ENCODE results near the gene C1orf21.

The C1orf21 gene

DNA sequence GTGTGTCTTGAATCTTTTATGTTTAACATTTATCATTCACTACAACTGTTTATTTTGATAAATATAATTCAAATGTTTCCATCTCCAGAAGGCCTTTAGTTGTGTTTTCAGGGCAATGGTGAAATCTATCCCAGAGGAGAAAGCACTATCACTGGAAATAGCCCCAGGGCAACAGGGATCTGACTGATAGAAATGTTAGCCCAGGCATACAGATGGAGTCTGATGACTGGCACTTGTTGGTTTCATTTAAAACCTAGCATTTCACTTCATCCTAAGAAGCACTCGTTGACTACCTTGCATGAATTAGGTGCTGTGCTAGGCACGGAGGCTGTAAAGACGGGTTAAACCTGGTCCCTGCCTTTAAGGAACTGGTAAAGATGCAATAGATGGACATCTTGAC lies 103.1 kb downstream of the C1orf21 start:
- DNase-seq: no peak

GRCh38 chr1:184492536-184492935 lies 105.7 kb downstream of the C1orf21 start:
- DNase-seq: no peak

DNA sequence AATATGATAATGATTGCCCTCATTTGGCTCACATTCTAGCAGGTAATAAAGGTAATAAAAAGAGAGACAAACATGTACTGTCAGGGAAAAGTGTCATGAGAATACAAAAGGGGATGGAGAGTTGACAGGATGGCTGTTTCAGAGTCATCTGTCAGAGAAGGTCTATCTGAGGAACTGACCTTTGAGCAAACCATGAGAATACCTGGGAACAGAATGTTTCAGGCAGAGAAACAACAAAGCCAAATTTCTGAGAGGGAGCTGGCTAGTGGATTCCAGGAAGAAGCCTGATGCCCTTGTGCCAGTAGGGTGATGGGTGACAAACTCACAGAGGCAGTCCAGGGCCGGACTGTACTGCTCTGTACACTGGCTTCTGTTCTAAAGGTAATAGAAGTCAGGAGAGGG lies 107.2 kb downstream of the C1orf21 start:
- DNase-seq: no peak

- no peak for DNase-seq
These were observed 108.1 kb downstream of the C1orf21 start for GRCh38 chr1:184494929-184495328.

GRCh38 chr1:184497959-184498723 lies 111.3 kb downstream of the C1orf21 start:
- no peak for DNase-seq

GRCh38 chr1:184499616-184500015 lies 112.8 kb downstream of the C1orf21 start:
- DNase-seq: no peak

- DNase-seq: no peak
These were observed 115.3 kb downstream of the C1orf21 start for GRCh38 chr1:184502161-184502560.

- DNase-seq: no peak
These were observed 116.5 kb downstream of the C1orf21 start for GRCh38 chr1:184503221-184503749.

DNA sequence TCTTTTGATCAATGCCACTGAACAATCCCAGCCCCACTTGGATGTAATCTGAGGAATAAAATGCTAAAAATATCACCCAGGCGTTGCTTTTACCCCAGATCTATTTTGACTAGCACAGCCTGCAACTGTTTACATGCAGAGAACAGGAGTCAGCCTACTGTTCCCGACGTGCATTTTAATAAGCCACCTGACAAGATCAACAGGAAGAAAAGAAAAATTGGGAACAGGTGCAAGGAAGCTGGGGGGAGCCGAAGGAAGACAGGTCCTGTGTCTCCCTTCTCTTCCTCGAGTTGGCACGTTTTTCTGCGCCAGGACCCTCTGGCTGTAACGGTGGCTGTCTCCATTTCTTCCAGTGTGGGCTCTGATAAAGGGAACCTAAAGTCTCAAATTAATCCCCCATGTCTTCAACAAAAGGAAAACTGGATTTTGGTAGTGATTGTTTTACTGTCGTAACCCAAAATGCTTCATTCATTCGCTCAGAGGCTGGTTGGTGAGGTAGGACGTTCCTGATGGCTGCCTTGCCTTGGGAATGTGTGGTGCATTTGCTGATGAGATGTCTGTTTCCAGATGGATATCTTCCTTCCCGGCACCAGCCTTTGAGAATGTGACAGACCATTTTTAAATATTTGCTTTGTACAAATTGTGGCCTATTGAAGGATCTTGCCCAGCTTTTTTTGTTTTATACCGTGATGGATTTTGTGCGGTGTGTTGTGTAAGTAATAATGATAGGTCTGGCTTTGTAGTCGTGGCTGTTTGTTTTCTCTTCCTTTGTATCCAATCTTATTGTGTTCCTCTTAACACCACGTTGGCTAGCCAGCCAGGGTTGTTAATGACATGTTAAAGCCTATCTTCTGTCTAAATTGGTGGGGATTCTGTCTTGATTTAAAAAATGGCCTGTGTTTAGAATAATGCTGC lies 117.5 kb downstream of the C1orf21 start:
- DNase-seq: no peak

- DNase-seq: no peak
These were observed 118.1 kb downstream of the C1orf21 start for GRCh38 chr1:184504955-184505338.

GRCh38 chr1:184506481-184506880 lies 119.7 kb downstream of the C1orf21 start:
- no peak for DNase-seq

GRCh38 chr1:184507165-184507564 lies 120.3 kb downstream of the C1orf21 start:
- DNase-seq: no peak

DNA sequence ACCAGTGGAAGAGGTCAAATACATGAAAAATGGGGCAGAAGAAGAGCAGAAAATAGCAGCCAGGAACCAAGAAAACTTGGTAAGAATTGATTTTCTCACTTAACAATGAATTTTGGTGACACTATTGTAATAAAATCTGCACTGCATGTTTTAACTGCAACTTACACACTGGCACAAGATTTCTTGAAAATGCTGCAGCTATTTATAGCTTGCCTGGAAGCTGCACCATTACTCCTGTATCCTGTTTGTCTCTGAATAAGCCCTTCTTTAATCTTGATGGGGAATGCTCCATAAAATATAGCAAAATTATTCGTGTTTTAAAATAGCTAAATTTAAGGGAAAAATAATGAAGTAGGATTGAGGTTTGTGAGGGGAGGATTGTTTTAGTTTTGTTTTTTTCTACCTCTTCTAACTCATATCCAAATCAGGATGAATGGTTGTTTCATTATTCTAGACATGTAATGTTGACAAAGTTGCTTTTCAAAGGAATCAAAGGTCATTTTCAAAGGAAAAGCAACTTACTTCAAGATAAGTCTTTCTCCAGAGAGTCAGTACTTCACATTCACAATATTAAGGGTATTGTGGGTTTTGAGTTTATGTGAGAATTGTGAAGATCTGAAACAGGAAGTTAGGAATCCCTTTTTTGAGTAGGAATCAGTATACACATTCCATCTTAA lies 120.9 kb downstream of the C1orf21 start:
- DNase-seq: no peak

DNA sequence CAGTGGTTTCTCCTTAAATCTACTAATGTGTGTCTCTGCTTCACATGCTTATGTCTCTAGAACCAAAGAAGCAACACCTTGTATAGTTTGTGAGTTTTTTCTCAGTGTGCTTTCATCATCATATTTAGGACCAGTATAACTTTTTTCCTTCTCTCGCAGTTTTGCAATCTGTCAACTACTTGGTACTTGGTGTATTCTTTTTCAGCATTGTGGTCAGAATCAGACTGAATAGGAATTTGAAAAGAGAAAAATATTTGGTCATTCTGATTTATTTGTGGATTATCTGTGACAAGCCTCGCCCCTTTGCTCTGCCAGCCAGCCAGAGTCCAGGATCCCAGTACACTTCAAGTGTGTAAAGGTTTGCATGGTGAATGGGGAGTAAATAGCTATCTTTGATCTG lies 122.3 kb downstream of the C1orf21 start:
- DNase-seq: no peak

DNA sequence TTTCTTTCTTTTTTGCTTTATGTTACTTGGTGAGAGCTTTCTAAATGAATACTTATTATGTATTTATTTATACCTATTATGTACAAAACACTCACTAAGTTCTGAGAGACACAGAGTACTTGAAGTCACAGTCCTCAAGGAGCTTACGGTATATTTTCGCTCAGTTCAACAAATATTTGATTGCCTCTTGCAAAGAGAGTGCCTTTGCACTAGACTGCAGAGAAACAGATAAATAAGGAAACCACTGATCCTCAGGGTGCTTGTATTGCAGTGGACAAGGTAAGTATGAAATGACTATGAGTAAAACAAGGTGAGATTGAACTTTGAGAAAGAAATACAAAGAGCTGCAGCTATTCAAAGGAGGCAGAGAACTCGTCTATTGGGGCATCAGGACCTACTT lies 123.3 kb downstream of the C1orf21 start:
- DNase-seq: no peak

DNA sequence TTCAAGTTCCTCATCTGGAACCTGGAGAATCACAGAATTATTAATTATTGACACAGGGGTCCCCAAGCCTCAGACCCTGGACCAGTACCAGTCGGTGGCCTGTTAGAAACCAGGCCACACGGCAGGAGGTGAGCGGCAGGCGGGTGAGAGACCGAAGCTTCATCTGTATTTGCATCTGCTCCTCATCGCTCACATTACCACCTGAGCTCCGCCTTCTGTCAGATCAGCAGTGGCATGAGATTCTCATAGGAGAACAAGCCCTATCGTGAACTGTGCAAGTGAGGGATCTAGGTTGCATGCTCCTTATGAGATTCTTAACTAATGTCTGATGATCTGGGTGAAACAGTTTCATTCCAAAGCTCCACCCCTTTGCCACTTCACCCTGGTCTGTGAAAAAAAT lies 125.9 kb downstream of the C1orf21 start:
- no peak for DNase-seq

- DNase-seq: no peak
These were observed 126.6 kb downstream of the C1orf21 start for GRCh38 chr1:184513421-184513820.

DNA sequence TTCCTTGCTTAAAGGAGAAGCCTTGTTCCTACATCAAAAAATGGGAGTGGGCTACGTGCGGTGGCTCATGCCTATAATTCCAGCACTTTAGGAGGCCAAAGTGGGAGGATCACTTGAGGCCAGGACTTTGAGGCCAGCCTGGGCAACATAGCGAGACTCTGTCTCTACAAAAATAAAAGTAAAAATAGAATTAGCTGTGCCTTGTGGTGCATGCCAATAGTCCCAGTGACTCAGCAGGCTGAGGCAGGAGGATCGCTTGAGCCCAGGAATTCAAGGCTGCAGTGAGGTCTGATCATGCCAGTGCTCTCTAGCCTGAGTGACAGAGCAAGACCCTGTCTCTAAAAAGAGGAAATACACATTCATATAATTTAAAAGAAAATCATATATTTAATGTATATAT lies 127.1 kb downstream of the C1orf21 start:
- no peak for DNase-seq

DNA sequence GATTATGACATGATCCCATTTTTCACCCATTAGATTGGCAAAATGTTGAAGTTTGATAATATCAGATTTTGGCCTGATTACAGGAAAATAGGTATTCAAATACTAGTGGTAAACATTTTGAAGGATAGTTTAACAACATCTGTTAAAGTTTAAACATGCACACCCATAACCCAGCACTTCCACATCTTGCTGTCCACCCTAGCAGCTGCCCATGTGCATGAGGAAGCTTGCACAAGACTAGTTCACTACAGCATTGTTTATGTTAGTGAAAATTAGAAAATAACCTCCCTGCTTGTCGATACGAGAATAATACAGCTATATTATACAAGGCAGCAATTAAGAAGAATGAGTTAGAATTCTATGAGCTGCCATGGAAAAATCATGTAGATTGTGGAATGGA lies 127.6 kb downstream of the C1orf21 start:
- no peak for DNase-seq

DNA sequence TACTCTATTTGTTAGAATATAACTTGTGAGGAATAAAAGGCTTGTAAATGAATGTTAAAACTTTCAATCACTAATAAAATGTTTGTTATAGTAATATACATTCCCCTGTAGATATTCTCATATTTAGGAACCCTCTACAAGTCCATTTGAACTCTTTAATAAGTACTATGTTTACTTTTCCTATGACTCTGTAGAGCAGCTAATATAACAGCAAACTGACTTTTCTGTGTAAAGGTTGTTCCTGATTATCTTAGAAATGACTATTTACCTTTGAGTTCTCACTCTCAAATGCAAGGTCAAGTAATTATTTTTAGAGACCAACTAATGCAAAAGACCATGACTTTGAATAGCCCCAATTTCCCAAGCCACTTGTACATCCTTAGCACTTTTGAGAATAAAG lies 130.3 kb downstream of the C1orf21 start:
- no peak for DNase-seq

DNA sequence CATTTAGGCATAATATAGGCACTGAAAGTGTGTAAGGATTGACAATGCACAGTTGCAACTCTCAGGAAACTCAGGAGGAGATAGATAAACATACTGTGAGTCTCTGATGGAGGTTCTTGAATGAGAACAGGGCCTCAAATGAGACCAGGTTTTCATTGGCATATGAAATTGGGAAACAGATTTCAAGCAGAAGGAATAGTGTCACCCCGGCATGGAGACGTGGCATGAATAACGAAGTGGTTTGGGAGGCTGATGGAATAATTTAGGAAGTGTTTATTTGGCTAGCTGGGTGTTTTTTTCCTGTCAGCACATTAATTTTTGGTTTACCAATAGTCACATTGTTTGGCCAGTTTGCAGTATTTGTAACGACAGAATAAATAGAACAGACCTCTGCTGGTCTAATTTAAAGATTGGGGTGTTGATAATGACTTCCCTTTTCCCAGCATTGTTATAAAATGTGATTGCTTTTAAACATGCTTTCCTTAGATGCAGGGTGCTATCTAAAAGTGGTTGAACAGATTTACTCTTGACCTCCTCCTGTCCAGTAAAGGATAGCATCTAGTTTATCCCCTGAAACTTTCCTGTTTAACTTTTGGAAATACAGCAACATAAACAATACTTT lies 132.0 kb downstream of the C1orf21 start:
- no peak for DNase-seq

DNA sequence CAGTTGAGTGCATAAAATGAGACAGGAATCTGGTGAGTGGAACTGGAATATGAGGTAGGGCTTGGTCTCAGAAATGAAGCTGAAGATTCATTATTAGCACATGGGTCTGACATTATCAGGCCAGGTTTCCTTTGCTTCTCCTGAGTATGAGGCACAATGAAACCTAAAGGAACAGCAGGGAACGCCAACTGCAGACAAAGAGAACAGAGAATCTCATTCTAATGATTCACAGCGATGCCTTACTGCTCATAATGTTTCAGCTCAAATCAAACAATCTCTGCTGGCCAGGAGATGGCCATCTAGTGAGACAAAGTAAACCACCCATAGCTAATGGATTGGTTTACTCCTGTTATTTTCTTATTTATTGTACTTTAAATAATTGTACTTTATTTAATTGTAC lies 133.5 kb downstream of the C1orf21 start:
- no peak for DNase-seq

GRCh38 chr1:184524248-184524647 lies 137.4 kb downstream of the C1orf21 start:
- DNase-seq: no peak
